SK-N-DZ (cell line): ENCODE results near the gene DBR1.
"Not testable (repeated sequence)": the region's sequence is repeated elsewhere in the genome, so short reads cannot be mapped to it uniquely, and the experiment has no call there.

ENCODE experiments used
- DNase-seq: peaks from one replicate; pipeline ENCODE4 v3.0.0-alpha.2; 2015; ENCODE audit warnings: low spot score

DBR1 gene

DNA sequence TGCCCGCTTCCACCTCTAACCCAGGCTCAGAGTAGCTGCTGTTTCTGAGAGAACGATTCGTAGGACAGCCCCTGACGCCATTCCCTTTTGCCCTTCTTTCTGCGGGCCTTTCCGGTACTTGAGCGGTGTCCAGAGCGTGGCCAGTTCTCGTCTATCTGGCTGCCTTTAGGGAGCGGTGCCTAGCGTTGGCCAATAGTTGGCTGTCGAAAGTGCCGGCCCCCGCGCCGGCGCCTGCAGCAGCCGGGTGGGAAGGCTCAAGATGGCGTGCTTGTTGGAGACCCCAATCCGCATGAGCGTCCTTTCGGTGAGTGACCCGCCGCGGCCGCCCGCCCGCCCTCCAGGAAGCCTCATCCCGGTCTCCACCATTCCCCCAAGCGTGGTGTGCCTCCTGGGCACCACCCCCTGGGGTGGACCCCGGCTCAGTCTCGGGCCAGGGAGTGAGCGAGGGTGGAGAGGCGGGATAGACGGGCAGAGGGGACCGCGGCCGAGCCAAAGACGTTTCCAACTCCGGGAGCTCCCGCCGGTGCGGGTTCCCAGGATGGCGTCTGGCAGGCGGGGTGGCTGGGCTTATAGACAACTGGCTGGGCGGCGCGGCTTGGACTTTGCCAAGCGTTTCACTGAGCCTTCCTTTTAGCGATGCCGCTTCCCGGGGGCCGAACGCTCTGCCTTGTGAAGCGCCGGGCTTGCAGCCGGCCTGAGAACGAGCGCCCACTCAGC is 12.7 kb upstream of the DBR1 start, which contains the start of gene ARMC8:
TSS of gene ARMC8 (plus strand) at position 6 of the 717 bp plus-strand sequence. CDS start at position 260, 254 bp downstream.
- peak; percentile 77 for DNase-seq

DNA sequence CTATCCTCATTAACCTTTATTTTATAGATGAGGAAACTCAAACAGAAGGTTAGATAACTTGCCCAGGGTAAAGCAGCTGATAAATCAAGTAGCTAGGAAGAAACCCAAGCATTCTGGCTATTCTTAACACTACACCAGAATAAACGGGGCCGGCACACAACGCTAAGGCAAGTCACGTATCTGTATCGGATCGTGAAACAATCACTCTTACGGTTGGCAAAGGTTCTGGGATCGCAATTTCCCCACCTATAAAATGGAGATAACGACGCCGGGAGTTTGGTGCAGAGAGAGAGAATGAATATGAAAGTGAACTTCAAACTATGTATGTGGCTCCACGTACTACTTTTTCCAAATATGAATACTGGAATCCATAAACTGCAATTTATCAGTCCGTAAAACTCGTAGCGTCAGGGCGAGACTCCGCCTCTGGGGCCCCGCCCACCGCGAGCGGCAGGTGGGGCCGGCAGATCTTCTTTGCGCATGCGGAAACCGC is 12.1 kb upstream of the DBR1 start:
- DNase-seq, result peak; percentile 88

DNA sequence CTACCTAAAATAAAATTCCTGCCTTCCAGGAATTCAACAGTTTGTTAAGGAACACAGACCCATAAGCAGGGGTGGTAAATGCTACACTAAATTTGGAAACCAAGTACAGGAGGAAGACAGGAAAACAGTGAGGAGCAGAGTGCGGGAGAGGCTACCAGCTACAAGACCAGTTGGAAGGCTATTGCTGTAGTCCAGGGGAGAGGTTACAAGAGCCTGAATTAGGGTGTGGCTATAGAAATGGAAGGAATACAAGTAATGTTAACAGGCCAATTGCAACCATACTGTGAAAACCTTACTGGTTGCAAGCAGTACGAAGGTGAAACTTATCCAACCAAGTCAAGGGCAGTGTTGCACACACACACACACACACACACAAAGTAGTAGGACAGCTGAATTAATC is 11.5 kb upstream of the DBR1 start:
- no peak for DNase-seq

DNA sequence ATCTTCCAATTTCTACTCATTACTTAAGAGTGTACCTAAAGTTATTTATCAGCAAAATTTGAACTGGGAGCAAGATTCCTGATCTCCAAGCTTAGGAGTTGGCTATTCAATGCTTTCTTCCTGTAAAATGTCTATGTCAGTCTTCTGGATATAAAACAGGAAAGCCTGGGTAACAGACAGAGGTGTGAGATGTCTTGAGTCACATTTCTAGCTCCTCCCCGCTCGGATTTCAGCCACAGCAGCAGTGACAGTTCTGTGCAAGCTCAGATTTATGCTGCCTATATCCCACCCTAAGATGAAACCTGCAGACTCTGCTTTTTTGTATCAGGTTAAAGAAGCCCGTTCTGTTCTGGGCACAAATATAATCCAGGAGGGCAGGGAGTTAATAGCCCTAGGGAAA is 10.3 kb upstream of the DBR1 start:
- no peak for DNase-seq

DNA sequence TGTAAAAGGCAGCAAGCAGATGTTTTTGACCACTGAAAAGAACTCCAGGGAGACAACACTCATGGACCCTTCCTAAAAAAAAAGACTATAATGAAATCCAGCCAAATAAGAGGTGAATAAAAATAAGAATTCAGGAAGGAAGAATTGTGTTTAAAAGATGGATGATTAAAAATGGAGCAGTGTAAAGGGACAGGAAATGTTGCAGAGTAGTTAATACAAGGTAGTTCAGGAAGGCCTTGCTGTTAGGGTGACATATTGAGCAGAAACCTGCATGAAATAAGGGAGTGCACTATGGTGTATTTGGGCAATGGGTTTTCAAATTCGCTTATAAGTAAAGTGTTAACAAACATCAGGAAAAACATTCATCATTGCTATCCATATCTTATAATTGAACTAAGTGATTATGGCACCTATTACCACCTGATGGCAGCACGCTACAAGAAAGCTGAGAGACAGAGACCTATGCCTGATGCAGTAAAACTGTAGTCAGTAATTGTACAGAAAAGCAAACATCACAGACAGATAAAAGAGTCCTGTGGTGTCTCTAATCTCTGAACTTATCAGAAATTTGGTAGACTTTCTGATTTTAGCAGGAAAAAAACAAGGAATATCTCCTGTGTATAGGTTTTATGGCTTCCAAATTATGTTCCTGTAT is 5.8 kb upstream of the DBR1 start:
- peak; percentile 28 for DNase-seq

DNA sequence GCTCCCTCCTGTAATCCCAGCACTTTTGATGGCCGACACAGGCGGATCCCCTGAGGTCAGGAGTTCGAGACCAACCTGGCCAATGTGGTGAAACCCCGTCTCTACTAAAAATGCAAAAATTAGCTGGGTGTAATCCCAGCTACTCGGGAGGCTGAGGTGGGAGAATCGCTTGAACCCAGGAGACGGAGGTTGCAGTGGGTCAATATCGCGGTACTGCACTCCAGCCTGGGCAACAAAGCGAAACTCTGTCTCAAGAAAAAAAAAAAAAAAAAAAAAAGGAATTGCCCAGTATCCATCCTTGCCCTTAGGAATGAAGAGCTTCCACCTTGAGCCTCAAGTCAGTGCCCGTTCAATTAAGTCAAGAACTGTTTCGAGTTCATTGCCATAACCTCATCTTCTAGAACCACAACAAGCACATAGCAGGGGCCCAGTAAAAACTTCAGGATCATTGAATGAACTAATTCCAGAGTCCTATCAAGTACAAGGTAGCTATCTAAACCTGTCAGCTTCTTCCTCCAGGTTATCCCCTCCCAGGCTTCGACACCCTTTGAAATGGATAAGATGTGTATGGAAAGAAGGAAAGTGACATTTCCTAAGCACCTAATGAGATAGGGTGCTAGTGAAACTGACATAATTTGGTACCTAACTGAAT is 826 bp downstream of the DBR1 start:
- peak; percentile 29 for DNase-seq

DNA sequence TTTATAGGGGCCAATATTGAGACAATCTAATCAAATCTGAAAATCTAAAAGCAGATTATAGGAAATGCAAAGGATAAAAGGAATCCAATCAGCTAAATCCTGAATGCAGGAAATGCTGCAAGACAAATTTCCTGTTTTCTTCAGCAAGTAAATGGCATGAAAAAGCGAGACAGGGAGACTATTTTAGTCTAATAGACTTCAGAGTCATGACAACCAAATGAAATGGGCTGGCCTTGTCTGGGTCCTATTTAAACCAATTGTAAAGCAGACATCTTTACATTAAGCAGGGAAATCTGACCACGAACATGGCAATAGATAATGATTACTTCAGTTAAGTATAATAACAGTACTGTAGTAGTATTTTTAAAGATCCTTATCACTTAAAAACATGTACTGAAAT is 2.1 kb downstream of the DBR1 start:
- no peak for DNase-seq

DNA sequence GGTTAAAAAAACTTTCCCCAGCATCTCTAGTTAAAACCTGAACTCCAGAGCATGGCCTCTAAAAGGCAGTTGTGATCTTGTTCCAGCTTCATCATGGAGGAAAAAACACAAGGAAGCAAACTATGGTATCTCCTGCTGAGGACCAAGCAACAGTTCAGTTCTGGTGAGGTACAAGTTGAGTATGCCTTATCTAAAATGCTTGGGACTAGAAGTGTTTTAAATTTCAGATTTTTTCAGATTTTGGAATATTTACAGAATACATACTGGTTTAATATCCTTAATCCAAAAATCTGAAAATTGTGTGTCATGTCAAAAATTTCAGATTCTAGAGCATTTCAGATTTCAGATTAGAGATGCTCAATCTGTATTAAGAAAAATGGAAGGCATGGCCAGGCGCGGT is 9.7 kb downstream of the DBR1 start:
- DNase-seq, result no peak

DNA sequence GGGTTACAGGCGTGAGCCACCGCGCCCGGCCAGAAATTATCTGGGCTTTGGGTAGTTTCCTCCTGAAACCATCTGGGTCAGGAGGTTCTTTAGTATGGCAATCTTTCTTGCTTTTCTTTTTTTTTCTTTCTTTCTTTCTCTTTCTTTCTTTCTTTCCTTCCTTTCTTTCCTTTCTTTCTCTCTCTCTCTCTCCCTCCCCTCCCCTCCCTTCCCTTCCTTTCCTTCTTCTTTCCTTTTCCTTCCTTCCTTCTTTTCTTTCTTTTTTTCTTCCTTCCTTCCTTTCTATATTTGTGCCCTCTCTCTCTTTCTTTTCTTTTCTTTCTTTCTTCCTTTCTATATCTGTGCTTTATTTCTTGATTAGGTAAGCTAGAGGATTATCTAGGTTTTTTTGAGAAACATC is 17.0 kb downstream of the DBR1 start:
- no peak for DNase-seq

DNA sequence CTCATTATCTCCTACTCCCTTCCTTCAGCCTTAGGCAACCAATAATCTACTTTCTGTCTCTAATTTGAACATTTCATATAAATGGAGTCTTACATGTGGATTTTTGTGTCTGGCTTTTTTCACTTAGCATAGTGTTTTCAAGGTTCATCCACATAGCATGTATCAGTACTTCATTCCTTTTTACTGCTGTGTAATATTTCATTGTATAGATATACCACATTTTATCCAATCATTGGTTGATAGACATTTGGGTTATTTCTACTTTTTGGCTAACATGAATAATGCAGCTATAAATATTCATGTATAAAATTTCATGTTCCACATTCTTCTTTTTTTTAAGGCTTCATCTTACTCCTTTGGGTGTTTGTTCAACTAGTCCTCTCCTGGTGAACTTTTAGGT is 20.2 kb downstream of the DBR1 start:
- no peak for DNase-seq

DNA sequence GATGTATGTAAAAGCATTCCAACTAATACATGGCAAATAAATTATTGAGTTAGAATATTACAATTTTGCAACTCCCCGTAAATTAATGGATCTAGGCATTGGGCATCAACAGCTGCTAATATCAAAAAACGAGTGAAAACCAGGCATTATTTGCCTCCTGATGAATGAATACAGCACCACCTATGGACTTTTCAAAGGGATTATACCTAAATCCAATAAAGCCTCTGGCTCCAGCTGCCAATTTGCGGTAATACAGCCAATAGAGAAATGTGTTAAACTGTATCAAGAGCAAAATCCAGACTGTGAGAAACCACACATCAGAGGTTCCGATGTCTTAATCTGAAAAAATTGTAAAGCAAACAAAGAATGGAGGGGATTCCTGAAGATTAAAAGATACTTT is 26.2 kb downstream of the DBR1 start:
- DNase-seq, result no peak

DNA sequence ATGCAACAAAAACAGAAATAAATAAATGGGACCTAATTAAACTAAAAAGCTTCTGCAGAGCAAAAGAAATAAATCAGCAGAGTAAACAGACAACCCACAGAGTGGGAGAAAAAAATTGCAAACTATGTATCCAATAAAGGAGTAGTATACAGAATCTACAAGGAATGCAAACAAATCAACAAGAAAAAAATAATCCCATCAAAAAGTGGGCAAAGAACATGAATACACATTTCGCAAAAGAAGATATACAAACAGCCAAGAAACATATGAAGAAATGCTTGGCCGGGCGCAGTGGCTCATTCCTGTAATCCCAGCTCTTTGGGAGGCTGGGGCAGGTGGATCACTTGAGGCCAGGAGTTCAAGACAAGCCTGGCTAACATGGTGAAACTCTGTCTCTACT is 32.5 kb downstream of the DBR1 start:
- not testable (repeated sequence) for DNase-seq

DNA sequence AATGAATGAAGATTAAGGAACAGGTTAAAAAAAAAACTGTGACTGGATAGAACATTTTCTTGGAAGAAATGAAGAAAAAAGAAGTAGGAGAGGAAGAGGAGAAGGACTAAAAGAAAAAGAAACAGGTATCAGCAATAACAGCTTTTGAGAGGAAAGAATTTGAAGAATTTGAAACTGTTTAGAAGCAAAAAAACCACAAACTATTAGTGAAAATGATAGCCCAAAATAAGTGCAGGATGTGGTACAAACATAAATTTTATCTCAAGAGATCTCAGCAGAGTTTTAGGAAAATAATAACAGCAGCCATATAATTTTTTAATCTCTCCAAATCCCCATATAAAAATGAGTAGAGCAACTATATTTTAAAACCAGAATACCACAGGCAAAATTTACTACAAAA is 33.8 kb downstream of the DBR1 start:
- no peak for DNase-seq

DNA sequence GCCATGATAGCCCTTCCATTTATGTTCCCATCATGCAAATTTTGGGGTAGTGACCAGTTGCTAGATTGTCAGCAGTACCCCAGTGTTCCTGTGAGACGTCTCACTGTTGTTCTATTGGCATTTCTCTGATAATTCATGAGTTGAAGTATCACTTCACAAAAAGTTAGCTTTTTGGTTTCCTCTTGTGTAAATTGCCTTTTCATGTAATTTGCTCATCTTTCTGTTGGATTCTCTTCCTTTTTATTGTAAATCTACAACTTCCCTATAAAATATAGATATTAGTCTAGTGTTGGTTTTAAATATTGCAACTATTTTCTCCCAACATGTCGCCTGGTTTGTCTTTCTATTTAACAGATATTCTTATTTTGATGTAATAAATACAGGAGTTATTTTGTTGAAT is 35.0 kb downstream of the DBR1 start:
- no peak for DNase-seq

DNA sequence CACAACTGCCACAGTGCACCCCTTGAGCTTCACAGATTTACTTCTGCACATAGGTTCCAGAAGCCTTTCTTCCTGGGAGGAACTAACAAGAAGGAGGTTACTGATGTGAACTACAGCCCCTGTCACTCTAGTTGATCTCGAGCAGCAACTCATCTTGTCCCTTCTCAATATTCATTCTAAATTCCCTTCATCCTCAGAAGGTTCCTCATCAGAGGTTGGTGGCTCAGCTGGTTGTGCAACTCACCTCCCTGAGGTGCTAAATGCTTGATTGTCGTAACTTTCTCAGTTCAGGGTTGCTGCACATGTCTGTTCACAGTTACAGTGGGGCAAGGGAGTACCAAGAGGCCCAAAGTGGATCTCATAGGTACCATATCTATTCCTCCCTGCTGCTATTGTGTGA is 36.9 kb downstream of the DBR1 start:
- no peak for DNase-seq

DNA sequence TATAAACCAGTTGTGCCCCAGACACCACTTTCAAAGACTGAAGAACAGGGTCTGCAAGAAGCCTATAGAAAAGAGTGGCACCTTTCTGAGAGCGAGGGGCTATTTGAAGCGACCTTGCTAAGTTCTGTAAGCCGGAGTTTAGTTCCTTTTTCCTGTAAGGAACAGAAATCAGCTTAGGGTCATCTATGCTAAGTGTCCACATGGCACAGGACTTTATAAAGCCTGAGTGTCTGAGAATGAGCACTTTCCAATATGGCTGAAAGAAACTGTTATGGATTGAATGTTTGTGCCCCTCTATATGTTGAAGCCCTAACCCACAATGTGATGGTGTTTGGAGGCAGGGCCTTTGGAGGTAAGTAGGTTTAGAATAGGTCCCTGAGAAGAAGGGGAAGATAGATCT is 38.5 kb downstream of the DBR1 start:
- no peak for DNase-seq

DNA sequence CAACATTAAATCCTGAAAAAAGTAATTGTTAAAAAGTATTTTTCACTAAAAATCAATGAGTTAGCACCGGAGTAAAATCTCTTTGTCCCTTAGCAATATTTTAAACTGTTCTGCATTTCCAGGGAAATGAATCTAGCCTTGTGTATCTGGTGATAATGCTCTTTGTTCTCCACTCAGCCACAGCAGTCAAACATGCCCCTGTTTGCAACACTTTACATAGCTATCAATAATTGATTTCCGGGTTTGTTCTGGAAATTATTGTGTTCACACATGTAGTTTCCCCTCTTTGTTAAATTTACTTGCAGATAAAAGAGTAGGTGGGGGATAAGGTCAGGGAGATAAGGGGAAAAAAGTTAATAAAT is 38.9 kb downstream of the DBR1 start:
- DNase-seq, result no peak

DNA sequence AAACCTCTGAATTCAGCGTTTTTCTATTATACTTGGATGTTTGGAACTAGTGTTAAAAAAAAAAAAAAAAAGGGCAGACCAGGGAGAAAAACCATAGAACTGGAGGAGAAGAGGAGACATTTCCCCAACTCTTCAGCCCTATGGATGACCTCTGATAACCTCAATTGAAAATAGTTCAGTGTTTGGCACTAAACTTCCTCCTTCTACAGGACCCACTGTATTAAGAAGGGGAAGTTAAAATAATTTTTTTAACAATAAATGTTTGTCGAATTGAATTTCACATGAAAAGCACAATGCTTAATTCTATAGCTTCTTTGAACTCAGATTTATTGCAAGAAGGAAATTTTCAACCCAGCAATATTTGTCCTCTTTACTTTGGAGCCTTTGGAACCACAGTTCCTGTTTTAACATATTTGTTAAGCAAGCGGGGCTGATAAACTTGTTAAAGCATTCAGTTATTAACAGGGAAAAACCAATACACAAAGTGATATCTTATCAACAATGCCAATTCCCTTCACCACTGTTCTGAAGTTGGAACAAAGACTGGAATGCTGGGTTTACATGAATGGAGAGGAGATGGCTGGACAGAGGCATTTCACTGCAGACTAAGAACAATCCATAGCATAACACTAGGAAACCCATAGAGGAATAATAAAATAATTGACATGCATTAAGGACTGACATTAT is 39.4 kb downstream of the DBR1 start:
- no peak for DNase-seq

DNA sequence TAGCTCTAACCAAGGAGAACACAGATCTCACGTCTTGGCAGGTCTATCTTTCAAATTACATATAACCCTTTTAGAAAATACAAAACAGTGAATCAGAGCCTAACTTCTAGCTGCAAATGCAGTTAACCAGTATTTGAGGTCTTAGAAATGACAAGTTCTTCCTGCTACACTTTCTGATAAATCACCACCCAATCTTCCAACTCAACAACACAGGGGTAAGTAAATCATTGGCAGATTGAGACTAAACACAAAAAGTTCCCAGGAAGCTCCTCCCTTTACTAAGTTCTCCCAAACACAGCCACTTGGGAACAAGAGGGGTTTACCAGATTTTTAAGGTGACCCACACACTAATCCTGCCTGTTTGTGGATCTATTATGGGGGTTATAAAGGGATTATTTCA is 42.5 kb downstream of the DBR1 start, which contains the start of gene A4GNT:
TSS of gene A4GNT (minus strand) at position 152 of the 400 bp plus-strand sequence. CDS start 1,134 bp downstream, outside the sequence.
- DNase-seq, result no peak

DNA sequence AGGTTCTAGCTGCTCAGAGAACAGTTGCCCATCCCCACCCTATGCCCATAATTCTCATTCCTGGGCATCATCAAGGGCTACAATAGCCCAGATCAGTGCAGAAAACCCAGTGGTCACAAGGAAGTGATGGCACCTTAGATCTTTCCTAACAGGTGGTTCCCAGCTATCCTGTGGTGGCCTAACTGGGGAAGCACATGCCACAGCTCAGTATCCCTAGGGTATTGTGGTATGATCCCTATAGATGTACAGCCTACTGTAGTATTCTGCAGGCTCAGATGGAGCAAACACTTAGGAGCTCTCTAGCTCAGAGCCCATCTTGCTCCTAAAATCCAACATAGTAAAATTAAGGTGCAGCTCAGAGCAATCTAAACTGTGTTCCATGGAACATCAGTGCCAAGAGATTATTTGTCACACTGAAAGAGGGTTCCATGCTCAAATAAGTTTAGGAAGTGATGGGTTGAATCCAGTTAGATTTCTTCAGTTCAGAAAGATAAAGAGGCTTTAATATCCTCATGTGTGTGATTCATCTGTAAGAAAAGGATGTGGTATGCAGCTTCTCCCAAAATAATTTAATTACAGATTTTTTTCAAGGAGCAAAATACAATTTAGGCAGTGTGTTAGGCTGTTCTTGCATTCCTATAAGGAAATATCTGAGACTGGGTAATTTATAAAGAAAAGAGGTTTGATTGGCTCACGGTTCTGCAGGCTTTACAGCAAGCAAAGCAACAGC is 46.9 kb downstream of the DBR1 start:
- DNase-seq, result no peak

DNA sequence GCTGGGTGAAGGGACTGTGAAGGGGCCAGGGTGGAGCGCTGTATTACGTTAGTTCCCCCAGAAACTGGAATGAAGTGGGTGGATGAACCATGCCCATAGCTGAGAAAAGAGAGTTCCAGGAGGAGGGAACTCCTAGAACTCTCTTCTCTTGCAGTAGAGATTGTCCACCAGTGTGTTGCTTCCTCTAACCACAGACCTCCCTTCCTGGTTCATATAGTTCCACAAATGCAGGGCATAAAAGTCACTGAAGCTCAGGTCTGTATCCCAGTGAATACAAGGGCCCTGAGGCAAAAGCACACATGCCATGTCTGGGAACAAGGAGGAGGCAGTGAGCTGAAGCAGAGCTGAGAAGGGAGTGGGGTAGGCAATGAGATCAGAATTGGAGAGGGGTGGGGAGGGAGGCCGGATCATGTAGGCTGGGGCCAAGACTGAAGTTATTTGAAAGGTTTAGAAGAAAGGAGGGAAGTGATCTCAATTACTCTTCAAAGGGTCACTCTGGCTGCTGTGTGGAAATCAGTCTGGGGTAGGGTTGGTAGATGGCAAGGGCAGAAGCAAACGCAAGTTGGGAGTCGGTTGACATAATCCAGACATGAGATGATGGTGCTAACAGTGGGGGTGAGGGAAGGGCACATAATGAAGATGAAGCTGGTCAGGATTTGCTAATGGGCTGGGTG is 49.0 kb downstream of the DBR1 start:
- peak; percentile 73 for DNase-seq
